ENCODE data around the gene ASPA.

ASPA gene

GRCh38 chr17:3433741-3434140, 42.1 kb upstream of the ASPA start, which contains the start of gene OR1E2 (continued):
- TF ChIP-seq ZNF311 (tag by site-specific recombination; IDR thresholded peaks at IDR 0.05; ENCODE audit: borderline replicate concordance): no peak
- TF ChIP-seq ZNF19 (tag by site-specific recombination; IDR thresholded peaks at IDR 0.05; ENCODE audit: low read depth): no peak

- POLR2A ChIA-PET: no interaction called here
- CTCF ChIA-PET: no interaction called here
Observed at GRCh38 chr17:3438368-3438767, 37.4 kb upstream of the ASPA start.

GRCh38 chr17:3440451-3440850, 35.3 kb upstream of the ASPA start:
- H3K27ac ChIP-seq (ENCODE audit: extremely low read depth, low read depth, low read length): no peak overlapping the region
- H3K9me3 ChIP-seq (ENCODE audit: control insufficient read depth, insufficient read depth, low read depth, low read length): no peaks in the 10 kb centered on the region
- no peaks in the 10 kb centered on the region for H3K4me1 ChIP-seq (ENCODE audit: control insufficient read depth, insufficient read depth, low read length)
- ChIA-PET POLR2A (no interaction called here), CTCF (no interaction called here)
- H3K36me3 ChIP-seq (ENCODE audit: control insufficient read depth in 2 of 2, insufficient read depth in 1 of 2, low read length in 2 of 2): no peaks in the 10 kb centered on the region
- no peak overlapping the region for H3K4me3 ChIP-seq (ENCODE audit: low read depth, low read length)
- TF ChIP-seq ZNF560 (tag by site-specific recombination; IDR thresholded peaks at IDR 0.05; ENCODE audit: borderline replicate concordance) (no peak), ZNF132 (tag by site-specific recombination; IDR thresholded peaks at IDR 0.05; ENCODE audit: borderline replicate concordance) (no peak), ZNF777 (tag by site-specific recombination; IDR thresholded peaks at IDR 0.05; ENCODE audit: borderline replicate concordance) (no peak), ZNF558 (tag by site-specific recombination; IDR thresholded peaks at IDR 0.05) (no peak), MZF1 (tag by site-specific recombination; IDR thresholded peaks at IDR 0.05; ENCODE audit: borderline replicate concordance) (no peak), SP2 (tag by site-specific recombination; IDR thresholded peaks at IDR 0.05) (no peak), HOXA7 (CRISPR knock-in tag; IDR thresholded peaks at IDR 0.05; ENCODE audit: borderline replicate concordance) (no peak), ZNF513 (tag by site-specific recombination; IDR thresholded peaks at IDR 0.05) (no peak), ZNF138 (tag by site-specific recombination; IDR thresholded peaks at IDR 0.05; ENCODE audit: borderline replicate concordance) (no peak), ZNF747 (tag by site-specific recombination; IDR thresholded peaks at IDR 0.05) (no peak)

More at GRCh38 chr17:3438368-3438767, 37.4 kb upstream of the ASPA start:
- H3K4me3 ChIP-seq (ENCODE audit: low read depth, low read length): no peak overlapping the region
- no peaks in the 10 kb centered on the region for H3K36me3 ChIP-seq (ENCODE audit: control insufficient read depth in 2 of 2, insufficient read depth in 1 of 2, low read length in 2 of 2)
- TF ChIP-seq PRDM1 (tag by site-specific recombination; IDR thresholded peaks at IDR 0.05): no peak
- no peak for TF ChIP-seq WT1 (tag by site-specific recombination; IDR thresholded peaks at IDR 0.05)
- TF ChIP-seq ZNF214 (tag by site-specific recombination; IDR thresholded peaks at IDR 0.05; ENCODE audit: borderline replicate concordance): no peak
- TF ChIP-seq CTCF (tag by site-specific recombination; IDR thresholded peaks at IDR 0.05): no peak
- no peak for TF ChIP-seq ZBTB17 (tag by site-specific recombination; IDR thresholded peaks at IDR 0.05)
- TF ChIP-seq ZSCAN5A (tag by site-specific recombination; IDR thresholded peaks at IDR 0.05): no peak
- TF ChIP-seq BCL11B (tag by site-specific recombination; IDR thresholded peaks at IDR 0.05; ENCODE audit: low read depth): no peak
- TF ChIP-seq SP3 (tag by site-specific recombination; IDR thresholded peaks at IDR 0.05): no peak
- TF ChIP-seq ZNF280C (tag by site-specific recombination; IDR thresholded peaks at IDR 0.05): no peak
- no peak for TF ChIP-seq ZNF292 (tag by site-specific recombination; IDR thresholded peaks at IDR 0.05; ENCODE audit: borderline replicate concordance, low read depth)
- H3K4me1 ChIP-seq (ENCODE audit: control insufficient read depth, insufficient read depth, low read length): no peaks in the 10 kb centered on the region
- no peaks in the 10 kb centered on the region for H3K9me3 ChIP-seq (ENCODE audit: control insufficient read depth, insufficient read depth, low read depth, low read length)
- H3K27ac ChIP-seq (ENCODE audit: extremely low read depth, low read depth, low read length): no peak overlapping the region
